GM12878 (cell line): ENCODE measurements around the gene PRSS50. TPM values are rescaled to one million over a fixed set of nuclear protein-coding genes. Genes with fewer than 3 reads are reported as not detected.

ENCODE experiments used
- ATAC-seq: fragments of 200-7000 bp; cut with Tn5 transposase; 3 replicates; pipeline ENCODE4 v1.9.1; 2020; ENCODE audit warnings: mild to moderate bottlenecking, moderate library complexity
- BruUV-seq: library from RNA; stranded (reverse); fragments of 400-500 nt; replicated peaks from 2 replicates; lab custom pipeline; 2021; lab: Mats Ljungman, UMichigan
- CTCF ChIA-PET: fragments of 300-600 bp; sonication (Branson Sonifier 250); formaldehyde crosslinking; extraction: SDS; loops from one replicate; lab custom pipeline; 2021; ENCODE audit warnings: inconsistent platforms; lab: Yijun Ruan, JAX
- POLR2A ChIA-PET: fragments of 350-600 bp; formaldehyde crosslinking; extraction: SDS; loops from one replicate; lab custom pipeline; 2021; ENCODE audit warnings: inconsistent platforms; lab: Charles Lee
- RAD21 ChIA-PET: fragments of 300-600 bp; sonication (Branson Sonifier 250); formaldehyde crosslinking; loops from one replicate; lab custom pipeline; 2023; ENCODE audit warnings: antibody characterized with exemption; ENCODE audit not compliant: unreplicated experiment; lab: Charles Lee
- SMC1A ChIA-PET: fragments of 300-600 bp; sonication (Branson Sonifier 250); formaldehyde crosslinking; loops from one replicate; lab custom pipeline; 2023; ENCODE audit not compliant: unreplicated experiment, uncharacterized antibody; lab: Charles Lee
- DNase-seq: peaks from one replicate; pipeline ENCODE4 v3.0.0-alpha.2; 2011; ENCODE audit warnings: low read depth, low spot score
- FAIRE-seq: peaks from 3 replicates; lab custom pipeline; 2011; peaks lifted over from hg19 to GRCh38; lab: Jason Lieb, UNC
- H2AFZ ChIP-seq: 2 replicates; pipeline ENCODE4 v1.6.0; 2011; ENCODE audit warnings: low read depth, low read length, control low read depth; ENCODE audit not compliant: control insufficient read depth
- H3K27ac ChIP-seq: 2 replicates; pipeline ENCODE4 v1.5.1; 2011; ENCODE audit warnings: control low read depth; ENCODE audit not compliant: control insufficient read depth, insufficient read depth
- H3K27me3 ChIP-seq, 2 experiments: replicated peaks in 1 of 2; 2 replicates each; pipeline versions ENCODE4 v1.6.0 to v1.6.1; 2011; ENCODE audit warnings: low read length in 1 of 2; ENCODE audit not compliant: control insufficient read depth in 2 of 2, insufficient read depth in 2 of 2
- H3K36me3 ChIP-seq, 2 experiments: 2 replicates each; pipeline ENCODE4 v1.5.1; 2011; ENCODE audit warnings: low read length in 1 of 2; ENCODE audit not compliant: control insufficient read depth in 2 of 2, insufficient read depth in 2 of 2
- H3K4me1 ChIP-seq: 2 replicates; pipeline ENCODE4 v1.6.1; 2011; ENCODE audit warnings: mild to moderate bottlenecking, low read length, moderate library complexity, mixed read lengths; ENCODE audit not compliant: control insufficient read depth, insufficient read depth
- H3K4me2 ChIP-seq: 2 replicates; pipeline ENCODE4 v1.6.0; 2011; ENCODE audit warnings: control low read depth; ENCODE audit not compliant: control insufficient read depth, insufficient read depth
- H3K4me3 ChIP-seq: fragments of 200-600 bp; sonication (generic); 2 replicates; pipeline ENCODE4 v1.5.1; 2016
- H3K79me2 ChIP-seq: 2 replicates; pipeline ENCODE4 v1.6.0; 2011; ENCODE audit warnings: low read length; ENCODE audit not compliant: control insufficient read depth, insufficient read depth
- H3K9ac ChIP-seq: 2 replicates; pipeline ENCODE4 v1.8.0; 2011; ENCODE audit warnings: low read length, control low read depth, mixed read lengths; ENCODE audit not compliant: control insufficient read depth, insufficient read depth
- H3K9me3 ChIP-seq: replicated peaks from 3 replicates; pipeline ENCODE4 v1.5.1; 2011; ENCODE audit warnings: mild to moderate bottlenecking, low read length; ENCODE audit not compliant: control insufficient read depth, insufficient read depth
- H4K20me1 ChIP-seq: 2 replicates; pipeline ENCODE4 v1.6.0; 2011; ENCODE audit not compliant: control insufficient read depth, insufficient read depth
- CREB1 ChIP-seq: IDR thresholded peaks from 2 replicates; pipeline ENCODE4 v1.6.1; 2012; ENCODE audit warnings: low read depth, mild to moderate bottlenecking, inconsistent platforms
- E2F8 ChIP-seq: fragments of 450-650 bp; IDR thresholded peaks from 2 replicates; pipeline ENCODE4 v1.6.1; 2018; ENCODE audit warnings: mild to moderate bottlenecking, low read depth, moderate library complexity; ENCODE audit not compliant: partially characterized antibody
- EP300 ChIP-seq, 2 experiments: fragments of 150-350 bp in 1 of 2; IDR thresholded peaks; 2 replicates each; pipeline ENCODE4 v1.6.1; 2011 to 2012; ENCODE audit warnings: low read depth in 2 of 2, low read length in 2 of 2, borderline replicate concordance in 1 of 2, improper control_type of control experiment in 1 of 2, inconsistent platforms in 1 of 2; ENCODE audit not compliant: control insufficient read depth in 1 of 2
- PAX8 ChIP-seq: fragments of 450-650 bp; IDR thresholded peaks from 2 replicates; pipeline ENCODE4 v1.6.1; 2017; ENCODE audit warnings: mild to moderate bottlenecking, moderate library complexity
- PML ChIP-seq: IDR thresholded peaks from 2 replicates; pipeline ENCODE4 v1.6.1; 2012; ENCODE audit warnings: low read length, inconsistent platforms
- ZBTB33 ChIP-seq: fragments of 450-650 bp; IDR thresholded peaks from 2 replicates; pipeline ENCODE4 v1.6.1; 2017; ENCODE audit warnings: mild to moderate bottlenecking
- WGBS: methylation state at CpG from one replicate; pipeline ENCODE4 v1.1.6; 2016; ENCODE audit warnings: low lambda C conversion rate; ENCODE audit not compliant: insufficient replicate concordance, insufficient coverage; ENCODE audit errors: missing lambda C conversion rate; 5-methylcytosine and 5-hydroxymethylcytosine counted together
- in situ Hi-C: fragments of 300-500 bp; cut with MboI; formaldehyde crosslinking; loops from 9 replicates; pipeline ENCODE4 v1.14.3; 2018; ENCODE audit warnings: mixed read lengths
- intact Hi-C: fragments of 100-400 bp; cut with micrococcal nuclease; formaldehyde crosslinking; loops from one replicate; pipeline ENCODE4 v1.14.2; 2022; ENCODE audit not compliant: unreplicated experiment
- polyA plus RNA-seq, 11 experiments: library from polyadenylated mRNA; depleted of rRNA in 4 of 11; unstranded in 6 of 11; stranded (reverse) in 5 of 11; fragments of >200 nt; fragmentation: Nextera tagmentation in 4 of 11; fragmentation: Illumina TruSeq in 1 of 11; extraction: Ambion mirVana in 4 of 11; extraction: Trizol in 1 of 11; gene quantifications; 1 replicate in 1 of 11; 2 replicates in 10 of 11; pipeline versions ENCODE4 v1.2.1 to v1.2.3, GENCODE V29; 2011 to 2016; ENCODE audit warnings: inconsistent platforms in 2 of 11, missing spikeins in 2 of 11, low read depth in 1 of 11
- total RNA-seq, 4 experiments: library from RNA; depleted of rRNA in 3 of 4; stranded (reverse); fragments of >200 nt in 3 of 4; fragmentation: Illumina TruSeq in 1 of 4; extraction: Trizol in 1 of 4; gene quantifications; 2 replicates each; pipeline versions ENCODE4 v1.2.1 to v1.2.3, GENCODE V29; 2013 to 2021

PRSS50 gene
- total and polyA plus RNA-seq, 10 of the 15 experiments (the other 5 are each of a cell fraction or from before 2014, with no cell fraction given) = 0.05 TPM; not detected in 9

- FAIRE-seq (no peak), ATAC-seq (no peak), DNase-seq (no peak)
- Histone ChIP-seq H4K20me1 (no peaks in the 10 kb centered on the region; the same call in 1 of the 2 replicates), H3K27me3 (peaks cover 0 to 3% of the 10 kb centered on the region in 2 experiments; a peak in 3 of 4 replicates), H3K4me2 (no peak overlapping the region), H3K9ac (no peak overlapping the region), H3K27ac (no peak overlapping the region), H2AFZ (no peak overlapping the region), H3K79me2 (no peaks in the 10 kb centered on the region), H3K4me3 (no peak overlapping the region), H3K9me3 (no peaks in the 10 kb centered on the region), H3K36me3 (no peaks in the 10 kb centered on the region), H3K4me1 (no peaks in the 10 kb centered on the region)
- RAD21 ChIA-PET = no interaction called here
- in situ Hi-C loops (no loop called here), intact Hi-C loops (no loop called here)
- SMC1A ChIA-PET = no interaction called here
- BruUV-seq = no TSS peak
- CTCF ChIA-PET = interaction anchor here (0.5 to 0.9 kb wide), 2 partner anchors 8 to 13 kb away, joined by 3 read pairs; no protein-coding TSS in a partner anchor
- POLR2A ChIA-PET = no interaction called here
- WGBS = 11% methylated on average over 9 of the region's 9 CpGs
- TF ChIP-seq E2F8 (no peak), PAX8 (no peak), EP300 (IDR thresholded peaks at IDR 0.05; ENCODE audit: borderline replicate concordance in 1 of 2, control insufficient read depth in 1 of 2, low read depth in 2 of 2, low read length in 2 of 2) (no peak), ZBTB33 (no peak), PML (no peak), CREB1 (no peak)
These were observed 51.8 kb downstream of the PRSS50 start for GRCh38 chr3:46665763-46666452.
